Measurements from ENCODE around the gene SAG.

Gene SAG

GRCh38 chr2:233329489-233330135, 22.0 kb downstream of the SAG start:
- Histone ChIP-seq H3K27ac (ENCODE audit: low read length) (no peak overlapping the region), H3K9me2 (replicated peaks; ENCODE audit: insufficient read depth, low read length) (no peaks in the 10 kb centered on the region), H4K20me1 (ENCODE audit: insufficient read depth, low read length) (no peaks in the 10 kb centered on the region), H3K36me3 (replicated peaks; ENCODE audit: insufficient read depth, low read length) (no peaks in the 10 kb centered on the region), H3K27me3 (replicated peaks; ENCODE audit: insufficient read depth, low read length) (no peaks in the 10 kb centered on the region), H3K79me2 (ENCODE audit: low read length) (no peaks in the 10 kb centered on the region), H3K4me1 (ENCODE audit: low read length) (peaks cover 12% of the 10 kb centered on the region), H3K9ac (ENCODE audit: low read length) (no peak overlapping the region), H3K4me3 (ENCODE audit: low read length) (no peak overlapping the region), H3K9me3 (replicated peaks; ENCODE audit: insufficient read depth, low read length) (no peaks in the 10 kb centered on the region), H2AFZ (ENCODE audit: low read length) (no peak overlapping the region), H3K4me2 (ENCODE audit: low read depth, low read length) (no peak overlapping the region), H3F3A (ENCODE audit: insufficient read depth, low read length) (no peaks in the 10 kb centered on the region)
- TF ChIP-seq EZH2 (optimal IDR thresholded peaks at IDR 0.05; ENCODE audit: low read depth, low read length) (no peak), CTCF (IDR thresholded peaks at IDR 0.05; ENCODE audit: low read length) (no peak), EZH2phosphoT487 (IDR thresholded peaks at IDR 0.05; ENCODE audit: low read length) (no peak)
- DNase-seq = no peak

GRCh38 chr2:233331536-233331935, 23.9 kb downstream of the SAG start:
- no peaks in the 10 kb centered on the region for H3K79me2 ChIP-seq (ENCODE audit: low read length)
- peak overlapping the region; percentile 25; the same call in 1 of the 2 replicates for H3K4me2 ChIP-seq (ENCODE audit: low read depth, low read length)
- no peaks in the 10 kb centered on the region for H3K27me3 ChIP-seq (replicated peaks; ENCODE audit: insufficient read depth, low read length)
- H2AFZ ChIP-seq (ENCODE audit: low read length) = peak overlapping the region; percentile 61
- no peaks in the 10 kb centered on the region for H3K9me3 ChIP-seq (replicated peaks; ENCODE audit: insufficient read depth, low read length)
- no peak for TF ChIP-seq EZH2phosphoT487 (IDR thresholded peaks at IDR 0.05; ENCODE audit: low read length)
- no peak for TF ChIP-seq CTCF (IDR thresholded peaks at IDR 0.05; ENCODE audit: low read length)
- no peak for TF ChIP-seq EZH2 (optimal IDR thresholded peaks at IDR 0.05; ENCODE audit: low read depth, low read length)
- no peak overlapping the region for H3K9ac ChIP-seq (ENCODE audit: low read length)
- DNase-seq = peak; percentile 51
- peaks cover 12% of the 10 kb centered on the region for H3K4me1 ChIP-seq (ENCODE audit: low read length)
- H3K4me3 ChIP-seq (ENCODE audit: low read length) = no peak overlapping the region
- no peaks in the 10 kb centered on the region for H4K20me1 ChIP-seq (ENCODE audit: insufficient read depth, low read length)
- no peaks in the 10 kb centered on the region for H3K9me2 ChIP-seq (replicated peaks; ENCODE audit: insufficient read depth, low read length)
- peak overlapping the region; percentile 33; the same call in 1 of the 2 replicates for H3K27ac ChIP-seq (ENCODE audit: low read length)
- no peaks in the 10 kb centered on the region for H3K36me3 ChIP-seq (replicated peaks; ENCODE audit: insufficient read depth, low read length)
- H3F3A ChIP-seq (ENCODE audit: insufficient read depth, low read length) = no peaks in the 10 kb centered on the region

- no peak for DNase-seq
- Histone ChIP-seq H3K4me2 (ENCODE audit: low read depth, low read length) (peak overlapping the region; percentile 25; the same call in 1 of the 2 replicates), H4K20me1 (ENCODE audit: insufficient read depth, low read length) (no peaks in the 10 kb centered on the region), H3F3A (ENCODE audit: insufficient read depth, low read length) (no peaks in the 10 kb centered on the region), H3K9me3 (replicated peaks; ENCODE audit: insufficient read depth, low read length) (no peaks in the 10 kb centered on the region), H3K27me3 (replicated peaks; ENCODE audit: insufficient read depth, low read length) (no peaks in the 10 kb centered on the region), H3K79me2 (ENCODE audit: low read length) (no peaks in the 10 kb centered on the region), H2AFZ (ENCODE audit: low read length) (peak overlapping the region; percentile 61), H3K4me3 (ENCODE audit: low read length) (no peak overlapping the region), H3K36me3 (replicated peaks; ENCODE audit: insufficient read depth, low read length) (no peaks in the 10 kb centered on the region), H3K9ac (ENCODE audit: low read length) (no peak overlapping the region), H3K4me1 (ENCODE audit: low read length) (peaks cover 12% of the 10 kb centered on the region), H3K9me2 (replicated peaks; ENCODE audit: insufficient read depth, low read length) (no peaks in the 10 kb centered on the region), H3K27ac (ENCODE audit: low read length) (peak overlapping the region; percentile 33; the same call in 1 of the 2 replicates)
- no peak for TF ChIP-seq EZH2 (optimal IDR thresholded peaks at IDR 0.05; ENCODE audit: low read depth, low read length)
- no peak for TF ChIP-seq CTCF (IDR thresholded peaks at IDR 0.05; ENCODE audit: low read length)
- TF ChIP-seq EZH2phosphoT487 (IDR thresholded peaks at IDR 0.05; ENCODE audit: low read length) = no peak
Measured at GRCh38 chr2:233332125-233332524, 24.5 kb downstream of the SAG start.

Measured in MM.1S (cell line).